OCI-LY3 (cell line): Measurements from ENCODE around the gene ASTN2.

Source experiments
- H2AFZ ChIP-seq: fragments of 200-600, 300-600 bp; shearing (Covaris generic); 2 replicates; pipeline ENCODE4 v1.6.0; 2014; ENCODE audit warnings: antibody characterized with exemption, low read depth, low read length
- H3K27ac ChIP-seq: fragments of 200-600, 300-600 bp; sonication (generic); 2 replicates; pipeline ENCODE4 v1.5.1; 2014; ENCODE audit warnings: mild to moderate bottlenecking, low read length, moderate library complexity, mixed read lengths
- H3K27me3 ChIP-seq: fragments of 200-600, 300-600 bp; sonication (generic); 2 replicates; pipeline ENCODE4 v1.6.1; 2014; ENCODE audit warnings: low read depth, low read length, mixed read lengths
- H3K36me3 ChIP-seq: fragments of 200-600, 300-600 bp; sonication (generic); replicated peaks from 2 replicates; pipeline ENCODE3; 2014; ENCODE audit warnings: low read depth, low read length, mixed read lengths
- H3K4me1 ChIP-seq: fragments of 300-600, 200-600 bp; sonication (generic); 2 replicates; pipeline ENCODE4 v1.6.1; 2014; ENCODE audit warnings: low read length, mixed read lengths
- H3K4me2 ChIP-seq: fragments of 200-600, 300-600 bp; sonication (generic); 2 replicates; pipeline ENCODE4 v1.6.1; 2014; ENCODE audit warnings: low read length, mixed read lengths
- H3K4me3 ChIP-seq: fragments of 300-600, 200-600 bp; sonication (generic); 2 replicates; pipeline ENCODE4 v1.5.1; 2014; ENCODE audit warnings: antibody characterized with exemption, mild to moderate bottlenecking, low read length, moderate library complexity
- H3K79me2 ChIP-seq: fragments of 300-600, 200-600 bp; shearing (Covaris generic); 2 replicates; pipeline ENCODE4 v1.6.1; 2014; ENCODE audit warnings: mild to moderate bottlenecking, low read length, mixed read lengths
- H3K9ac ChIP-seq: fragments of 300-600, 200-600 bp; shearing (Covaris generic); 2 replicates; pipeline ENCODE4 v1.6.0; 2014; ENCODE audit warnings: mild to moderate bottlenecking, low read length, moderate library complexity
- H3K9me3 ChIP-seq: fragments of 200-600, 300-600 bp; shearing (Covaris generic); 2 replicates; pipeline ENCODE4 v1.6.1; 2014; ENCODE audit warnings: low read length, mixed read lengths; ENCODE audit not compliant: insufficient read depth
- H4K20me1 ChIP-seq: fragments of 200-600, 300-600 bp; sonication (generic); 2 replicates; pipeline ENCODE4 v1.6.1; 2016; ENCODE audit warnings: low read length, mixed read lengths; ENCODE audit not compliant: insufficient read depth
- CTCF ChIP-seq: fragments of 200-600, 300-600 bp; sonication (generic); IDR thresholded peaks from 2 replicates; pipeline ENCODE4 v1.5.1; 2014; ENCODE audit warnings: antibody characterized with exemption, low read length, low read depth
- EZH2phosphoT487 ChIP-seq: fragments of 200-600 bp; shearing (Covaris generic); IDR thresholded peaks from 2 replicates; pipeline ENCODE4 v1.6.1; 2018; ENCODE audit warnings: antibody characterized with exemption, mixed run types, low read depth

ASTN2 gene

GRCh38 chr9:117460743-117461142 is 45.9 kb upstream of the ASTN2 start:
- H2AFZ ChIP-seq, result no peak overlapping the region
- TF ChIP-seq EZH2phosphoT487 (no peak), CTCF (no peak)
- H3K4me2 ChIP-seq, result no peak overlapping the region
- no peaks in the 10 kb centered on the region for H3K36me3 ChIP-seq
- H4K20me1 ChIP-seq, result no peaks in the 10 kb centered on the region
- no peak overlapping the region for H3K27ac ChIP-seq
- no peak overlapping the region for H3K9ac ChIP-seq
- H3K4me1 ChIP-seq, result no peaks in the 10 kb centered on the region
- no peak overlapping the region for H3K4me3 ChIP-seq
- H3K79me2 ChIP-seq, result no peaks in the 10 kb centered on the region
- H3K27me3 ChIP-seq, result peaks cover 10% of the 10 kb centered on the region; the same call in 1 of the 2 replicates
- no peaks in the 10 kb centered on the region for H3K9me3 ChIP-seq

DNA sequence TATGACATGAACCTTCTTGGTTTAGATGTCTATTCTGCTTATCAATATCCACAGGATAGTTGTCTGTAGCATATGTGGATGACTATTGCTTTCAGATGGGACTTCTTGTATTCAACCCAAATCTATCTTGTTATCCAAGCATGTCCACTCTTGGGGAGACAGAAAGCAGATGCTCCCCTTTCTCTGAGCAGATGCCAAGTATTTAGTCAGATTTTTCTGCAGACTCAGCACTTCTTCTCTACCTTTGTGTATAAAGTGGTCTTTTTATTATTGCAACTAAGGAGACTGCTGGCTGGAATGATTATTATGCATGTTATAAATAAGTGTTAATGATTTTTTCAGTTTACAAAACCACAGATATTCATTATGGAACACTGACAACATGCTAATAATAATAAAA is 45.1 kb upstream of the ASTN2 start:
- no peak overlapping the region for H2AFZ ChIP-seq
- TF ChIP-seq CTCF (no peak), EZH2phosphoT487 (no peak)

GRCh38 chr9:117458066-117458465 is 43.2 kb upstream of the ASTN2 start:
- Histone ChIP-seq H2AFZ (no peak overlapping the region), H3K4me3 (no peak overlapping the region), H3K27ac (no peak overlapping the region), H3K9me3 (no peaks in the 10 kb centered on the region), H4K20me1 (no peaks in the 10 kb centered on the region), H3K36me3 (no peaks in the 10 kb centered on the region), H3K79me2 (no peaks in the 10 kb centered on the region), H3K4me2 (no peak overlapping the region), H3K9ac (no peak overlapping the region), H3K27me3 (peaks cover 11% of the 10 kb centered on the region), H3K4me1 (no peaks in the 10 kb centered on the region)
- TF ChIP-seq CTCF (no peak), EZH2phosphoT487 (no peak)

More for the DNA sequence above, 45.1 kb upstream of the ASTN2 start:
- no peaks in the 10 kb centered on the region for H3K4me1 ChIP-seq
- no peak overlapping the region for H3K4me2 ChIP-seq
- H3K4me3 ChIP-seq, result no peak overlapping the region
- no peaks in the 10 kb centered on the region for H4K20me1 ChIP-seq
- no peak overlapping the region for H3K27ac ChIP-seq
- H3K27me3 ChIP-seq, result 0 out of 2 replicates have a peak, but pooled peaks cover 3% of the 10 kb centered on the region
- no peak overlapping the region for H3K9ac ChIP-seq
- no peaks in the 10 kb centered on the region for H3K9me3 ChIP-seq
- no peaks in the 10 kb centered on the region for H3K36me3 ChIP-seq
- H3K79me2 ChIP-seq, result no peaks in the 10 kb centered on the region

GRCh38 chr9:117454711-117455110 is 39.9 kb upstream of the ASTN2 start:
- Histone ChIP-seq H4K20me1 (no peaks in the 10 kb centered on the region), H3K27me3 (peaks cover 11% of the 10 kb centered on the region), H3K4me3 (no peak overlapping the region), H3K79me2 (no peaks in the 10 kb centered on the region), H2AFZ (no peak overlapping the region), H3K9me3 (no peaks in the 10 kb centered on the region), H3K27ac (no peak overlapping the region), H3K4me1 (no peaks in the 10 kb centered on the region), H3K36me3 (no peaks in the 10 kb centered on the region), H3K4me2 (no peak overlapping the region), H3K9ac (no peak overlapping the region)
- TF ChIP-seq EZH2phosphoT487 (no peak), CTCF (no peak)
